Heart left ventricle (tissue), 16 donors: ENCODE results near the gene CLMN. TPM values are rescaled to one million over a fixed set of nuclear protein-coding genes. Genes with fewer than 3 reads are reported as not detected.

ENCODE experiments used
- ATAC-seq, 4 donors: fragments of 200-7000 bp; cut with Tn5 transposase; one replicate each; pipeline ENCODE4 v1.9.1; 2020 to 2022; ENCODE audit warnings: moderate library complexity in 4 of 4, mild to moderate bottlenecking in 3 of 4, moderate number of reproducible peaks in 1 of 4
- DNase-seq, 5 donors: peaks; one replicate each; pipeline ENCODE4 v3.0.0-alpha.2; 2020
- H3K27ac ChIP-seq, 12 donors: fragments of 200-600 bp; sonication (generic) in 4 of 12; one replicate each; pipeline versions ENCODE4 v1.5.0 to v1.8.0; 2016 to 2022; ENCODE audit warnings: mild to moderate bottlenecking in 2 of 12
- H3K27me3 ChIP-seq, 9 donors: fragments of 200-600 bp; sonication (generic) in 2 of 9; one replicate each; pipeline versions ENCODE4 v1.5.1 to v1.8.0; 2016 to 2022; ENCODE audit warnings: mild to moderate bottlenecking in 3 of 9
- H3K36me3 ChIP-seq, 9 donors: fragments of 200-600 bp; sonication (generic) in 2 of 9; one replicate each; pipeline versions ENCODE4 v1.5.0 to v1.8.0; 2018 to 2022; ENCODE audit warnings: mild to moderate bottlenecking in 2 of 9
- H3K4me1 ChIP-seq, 12 donors: fragments of 200-600 bp; sonication (generic) in 4 of 12; one replicate each; pipeline versions ENCODE4 v1.5.0 to v1.8.0; 2016 to 2022; ENCODE audit warnings: mild to moderate bottlenecking in 3 of 12
- H3K4me3 ChIP-seq, 12 donors: fragments of 200-600 bp; sonication (generic) in 4 of 12; one replicate each; pipeline versions ENCODE4 v1.5.0 to v1.8.0; 2017 to 2022; ENCODE audit warnings: mild to moderate bottlenecking in 9 of 12, moderate library complexity in 4 of 12
- H3K9me3 ChIP-seq, 12 donors: fragments of 200-600 bp; sonication (generic) in 4 of 12; one replicate each; pipeline versions ENCODE4 v1.5.0 to v1.8.0; 2016 to 2022; ENCODE audit warnings: mild to moderate bottlenecking in 1 of 12
- POLR2A ChIP-seq, 2 donors: fragments of 450-650 bp; IDR thresholded peaks; one replicate each; pipeline ENCODE4 v1.6.1; 2017; ENCODE audit warnings: antibody characterized with exemption in 2 of 2, mild to moderate bottlenecking in 2 of 2, moderate library complexity in 2 of 2
- WGBS, 4 donors: extraction: QIAGEN DNeasy Blood & Tissue Kit in 2 of 4; methylation state at CpG; one replicate each; pipeline versions ENCODE4 v1.1.5 to v1.1.7; 2013 to 2018; 5-methylcytosine and 5-hydroxymethylcytosine counted together
- intact Hi-C, 10 donors: fragments of 100-400 bp; cut with DNase I; formaldehyde crosslinking; loops; one replicate each; pipeline versions ENCODE4 v1.11.1 to v1.14.2; 2022
- polyA plus RNA-seq, 2 donors: library from polyadenylated mRNA; stranded (reverse); fragments of 200-250 nt; gene quantifications; one replicate each; pipeline ENCODE4 v1.2.3, GENCODE V29; 2013
- total RNA-seq, 9 donors: library from RNA; depleted of rRNA in 2 of 9; stranded (reverse); fragments of >200 nt in 2 of 9; fragmentation: NEBNext Ultra II Directional in 3 of 9; extraction: Animal tissue kit (Norgen Biotek cat#: 25700) in 3 of 9; gene quantifications; one replicate each; pipeline versions ENCODE4 v1.1.0 to v1.2.4, GENCODE V29; 2016 to 2023
- TF ChIP-seq, protein P1 (sequence below), 12 donors: fragments of 200-600 bp; sonication (generic) in 4 of 12; IDR thresholded peaks; one replicate each; pipeline versions ENCODE4 v1.5.0 to v1.8.0; 2018 to 2022; ENCODE audit warnings: antibody characterized with exemption in 12 of 12, mild to moderate bottlenecking in 5 of 12
- donor health status: ischemic (EF 13 %, LVEDD 7.1; RV severe dilation, severe dysfunction).
- donor health status: healthy with polysubstance abuse.
- donor health status: DM: no; HTN: yes; CAD: no.
- donor health status: DM: no; HTN: no; CAD: no.
- donor health status: ischemic (EF 25% LVEDD 6.9; RV normal size, moderate dysfunction).
- donor health status: ischemic (EF 25% LVEDD 5.7; RV mildly dilated, moderate dysfunction).
- donor health status: healthy.
- donor health status: DM: yes; HTN: yes; CAD: no.
- donor health status: ischemic (EF 35%, LVEDD 5.7; RV mildly dilated, moderate dysfunction).
- donor health status: nonischemic (EF 11% LVEDD 7.7; RV severe dilation, severe dysfunction).
- donor health status: DM: yes; HTN: yes; CAD: no.
- donor health status: PGD.
- donor health status: ischemic (EF 29% LVEDD 5.4; RV normal size, mild dysfunction).
- donor health status: nonischemic (EF 23%, LVEDD 6.1; RV moderate dilation, normal function).

CLMN gene
- total and polyA plus RNA-seq, 11 donors: 3.1 to 10.2 (median 6.7) TPM

DNA sequence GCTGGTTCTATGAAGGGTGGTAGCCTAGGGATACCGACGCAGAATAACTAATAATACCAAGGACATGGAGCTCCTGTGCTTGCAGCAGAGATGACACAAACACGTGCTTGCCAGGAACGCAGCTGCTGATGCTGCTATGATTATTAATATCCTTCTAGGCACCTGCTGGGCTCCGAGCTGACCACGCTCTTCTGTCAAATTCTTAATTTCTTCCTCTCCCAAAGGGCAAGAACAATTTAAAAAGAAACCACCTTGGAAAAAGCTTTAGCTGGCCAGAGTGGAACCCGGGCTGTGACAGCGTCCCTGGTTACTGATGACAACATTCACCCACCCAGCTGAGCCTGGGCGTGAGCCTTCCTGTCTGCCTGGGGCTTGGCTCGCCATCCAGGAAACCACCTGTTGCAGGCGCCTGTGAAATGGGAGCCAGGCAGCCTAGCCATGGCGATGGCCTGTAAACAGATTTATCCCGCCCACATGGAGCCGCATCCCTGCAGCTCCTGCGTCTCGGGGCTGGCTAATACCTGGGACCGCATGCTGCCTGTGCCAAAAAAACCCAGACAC, 28.8 kb downstream of the CLMN start:
- Histone ChIP-seq H3K36me3 (no peaks in the 10 kb centered on the region), H3K27me3 (no peaks in the 10 kb centered on the region), H3K4me3 (no peak overlapping the region), H3K4me1 (peaks cover 0 to 36% (median 19%) of the 10 kb centered on the region in 12 donors), H3K27ac (peak overlapping the region; percentile 24 to 93 (median 70)), H3K9me3 (peaks cover 0 to 5% (median 0%) of the 10 kb centered on the region in 12 donors)
- ATAC-seq (peak; percentile 78 to 91 (median 82)), DNase-seq (peak; percentile 75 to 79 (median 76))
- TF ChIP-seq, protein P1, sequence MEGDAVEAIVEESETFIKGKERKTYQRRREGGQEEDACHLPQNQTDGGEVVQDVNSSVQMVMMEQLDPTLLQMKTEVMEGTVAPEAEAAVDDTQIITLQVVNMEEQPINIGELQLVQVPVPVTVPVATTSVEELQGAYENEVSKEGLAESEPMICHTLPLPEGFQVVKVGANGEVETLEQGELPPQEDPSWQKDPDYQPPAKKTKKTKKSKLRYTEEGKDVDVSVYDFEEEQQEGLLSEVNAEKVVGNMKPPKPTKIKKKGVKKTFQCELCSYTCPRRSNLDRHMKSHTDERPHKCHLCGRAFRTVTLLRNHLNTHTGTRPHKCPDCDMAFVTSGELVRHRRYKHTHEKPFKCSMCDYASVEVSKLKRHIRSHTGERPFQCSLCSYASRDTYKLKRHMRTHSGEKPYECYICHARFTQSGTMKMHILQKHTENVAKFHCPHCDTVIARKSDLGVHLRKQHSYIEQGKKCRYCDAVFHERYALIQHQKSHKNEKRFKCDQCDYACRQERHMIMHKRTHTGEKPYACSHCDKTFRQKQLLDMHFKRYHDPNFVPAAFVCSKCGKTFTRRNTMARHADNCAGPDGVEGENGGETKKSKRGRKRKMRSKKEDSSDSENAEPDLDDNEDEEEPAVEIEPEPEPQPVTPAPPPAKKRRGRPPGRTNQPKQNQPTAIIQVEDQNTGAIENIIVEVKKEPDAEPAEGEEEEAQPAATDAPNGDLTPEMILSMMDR (IDR thresholded peaks at IDR 0.05): no peak
- no peak for TF ChIP-seq POLR2A (IDR thresholded peaks at IDR 0.05)
- WGBS, 4 donors: 26 to 37% (median 29%) methylated on average over 13 to 17 of the region's 17 CpGs
- intact Hi-C loops: loop anchor here in 1 of 10 donors (5.0 kb wide), 1 partner anchor 59 kb away; no protein-coding TSS in a partner anchor

DNA sequence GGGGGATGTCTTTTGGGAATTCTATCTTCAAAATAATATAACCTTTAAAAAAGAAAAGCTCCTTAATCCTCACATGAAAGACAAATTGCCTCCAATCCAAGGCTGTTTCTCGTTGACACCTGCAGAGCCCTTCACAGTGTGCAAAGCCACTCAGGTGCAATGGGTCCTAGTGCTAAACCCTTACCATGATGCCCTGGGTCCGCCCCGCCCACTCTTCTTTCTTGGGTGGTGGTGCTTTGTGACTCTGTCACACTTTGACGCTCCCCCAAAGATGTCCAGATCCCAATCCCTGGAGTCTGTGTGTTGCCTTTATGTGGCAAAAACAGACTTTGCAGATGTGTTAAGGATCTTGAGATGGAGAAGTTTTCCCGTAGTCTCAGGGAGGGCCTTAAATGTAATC, 29.7 kb downstream of the CLMN start:
- H3K4me1 ChIP-seq: peaks cover 0 to 33% (median 19%) of the 10 kb centered on the region in 12 donors
- ATAC-seq: no peak
- H3K27me3 ChIP-seq: no peaks in the 10 kb centered on the region
- H3K27ac ChIP-seq: peak overlapping the region in 9 of 12 donors; percentile 58 to 93 (median 72)
- no peaks in the 10 kb centered on the region for H3K36me3 ChIP-seq
- DNase-seq: no peak
- WGBS, 4 donors: 91 to 94% (median 92%) methylated on average over 5 of the region's 5 CpGs
- H3K9me3 ChIP-seq: no peaks in the 10 kb centered on the region
- no peak overlapping the region for H3K4me3 ChIP-seq
- intact Hi-C loops: loop anchor here in 1 of 10 donors (5.0 kb wide), 1 partner anchor 58 kb away; no protein-coding TSS in a partner anchor
- TF ChIP-seq POLR2A (IDR thresholded peaks at IDR 0.05): no peak
- TF ChIP-seq, protein P1 (IDR thresholded peaks at IDR 0.05): no peak

DNA sequence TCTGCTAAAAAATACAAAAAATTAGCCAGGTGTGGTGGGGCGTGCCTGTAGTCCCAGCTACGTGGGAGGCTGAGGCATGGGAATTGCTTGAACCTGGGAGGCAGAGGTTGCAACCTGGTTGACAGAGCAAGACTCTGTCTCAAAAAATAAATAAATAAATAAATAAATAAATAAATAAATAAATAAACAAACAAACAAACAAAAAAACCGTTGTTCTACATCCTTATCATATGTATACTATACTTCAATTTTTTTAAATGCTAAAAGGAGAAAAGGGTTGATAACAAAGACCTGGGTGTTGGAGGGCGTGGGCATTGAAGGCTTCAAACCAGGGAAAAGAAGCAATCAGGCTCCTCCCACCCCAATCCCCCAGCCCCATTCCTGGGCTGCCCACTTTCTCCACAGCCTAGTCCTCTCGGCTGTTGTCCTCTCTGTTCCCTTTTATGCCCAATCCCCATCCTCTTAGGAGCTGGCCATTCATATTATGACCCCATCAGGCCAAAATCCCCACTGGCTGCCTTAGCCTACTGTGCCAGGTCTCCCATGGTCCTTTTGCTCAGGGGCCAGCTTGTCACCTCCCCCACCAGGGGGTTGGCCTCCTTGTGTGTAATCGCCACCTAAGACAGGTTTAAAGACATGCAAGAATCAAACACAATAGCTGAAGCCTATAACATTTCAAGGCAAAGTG, 30.2 kb downstream of the CLMN start:
- no peaks in the 10 kb centered on the region for H3K36me3 ChIP-seq
- TF ChIP-seq, protein P1 (IDR thresholded peaks at IDR 0.05): no peak
- TF ChIP-seq POLR2A (IDR thresholded peaks at IDR 0.05): no peak
- H3K4me3 ChIP-seq: no peak overlapping the region
- no peaks in the 10 kb centered on the region for H3K27me3 ChIP-seq
- 86 to 94% (median 90%) methylated on average over 6 of the region's 6 CpGs for WGBS, 4 donors
- no peaks in the 10 kb centered on the region for H3K9me3 ChIP-seq
- intact Hi-C loops: loop anchor here in 1 of 10 donors (5.0 kb wide), 1 partner anchor 57 kb away; no protein-coding TSS in a partner anchor
- DNase-seq: no peak
- peak overlapping the region in 5 of 12 donors; percentile 58 to 93 (median 76) for H3K27ac ChIP-seq
- ATAC-seq: no peak
- H3K4me1 ChIP-seq: peaks cover 0 to 31% (median 19%) of the 10 kb centered on the region in 12 donors

DNA sequence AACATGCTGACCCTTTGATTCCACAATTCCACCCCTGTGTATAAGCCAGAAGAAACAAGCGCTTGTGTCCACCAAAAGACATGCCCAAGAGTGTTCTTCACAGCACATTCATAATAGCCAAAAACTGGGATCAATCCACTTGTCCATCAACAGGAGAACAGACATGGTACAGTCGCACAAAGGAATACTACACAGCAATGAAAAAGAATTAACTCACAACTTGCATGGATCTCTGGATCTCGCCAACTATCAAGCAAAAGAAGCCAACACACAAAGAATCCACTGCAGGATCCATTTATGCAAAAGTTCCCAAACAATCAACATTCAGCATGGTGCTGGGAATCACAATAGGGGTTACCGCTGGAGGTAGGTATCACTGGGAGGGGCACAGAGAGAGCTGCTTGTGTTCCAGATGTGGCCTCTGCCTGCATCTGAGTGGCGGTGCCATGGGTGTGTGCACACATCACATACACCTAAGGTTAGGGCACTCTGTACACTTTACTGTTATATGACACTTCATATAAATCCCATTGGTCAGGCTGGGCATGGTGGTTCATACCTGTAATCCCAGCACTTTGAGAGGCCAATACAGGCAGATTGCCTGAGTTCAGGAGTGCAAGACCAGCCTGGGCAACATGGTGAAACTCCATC, 30.9 kb downstream of the CLMN start:
- ATAC-seq: no peak
- no peaks in the 10 kb centered on the region for H3K36me3 ChIP-seq
- H3K4me1 ChIP-seq: peaks cover 0 to 31% (median 19%) of the 10 kb centered on the region in 12 donors
- H3K4me3 ChIP-seq: no peak overlapping the region
- H3K27me3 ChIP-seq: no peaks in the 10 kb centered on the region
- WGBS, 4 donors: 96 to 97% (median 96%) methylated on average over 5 of the region's 5 CpGs
- H3K9me3 ChIP-seq: no peaks in the 10 kb centered on the region
- no peak for DNase-seq
- intact Hi-C loops: no loop called here
- no peak overlapping the region for H3K27ac ChIP-seq
- TF ChIP-seq, protein P1 (IDR thresholded peaks at IDR 0.05): no peak
- no peak for TF ChIP-seq POLR2A (IDR thresholded peaks at IDR 0.05)
